OCI-LY1 (cell line): ENCODE data around the gene AHI1.

Experiments
- H2AFZ ChIP-seq: fragments of 200-600 bp; sonication (generic), shearing (Covaris generic); 2 replicates; pipeline ENCODE4 v1.6.0; 2014; ENCODE audit warnings: antibody characterized with exemption, mild to moderate bottlenecking, low read length
- H3F3A ChIP-seq: fragments of 200-600 bp; sonication (generic), shearing (Covaris generic); 2 replicates; pipeline ENCODE4 v1.6.0; 2014; ENCODE audit warnings: mild to moderate bottlenecking, antibody characterized with exemption, low read length, moderate library complexity; ENCODE audit not compliant: insufficient read depth
- H3K27ac ChIP-seq: fragments of 200-600 bp; sonication (generic); 2 replicates; pipeline ENCODE4 v1.5.1; 2014; ENCODE audit warnings: low read length, mixed run types, mild to moderate bottlenecking, low read depth; ENCODE audit not compliant: poor library complexity, severe bottlenecking
- H3K27me3 ChIP-seq: fragments of 200-600 bp; sonication (generic); 2 replicates; pipeline ENCODE4 v1.6.0; 2014; ENCODE audit warnings: antibody characterized with exemption, mild to moderate bottlenecking, low read length, moderate library complexity; ENCODE audit not compliant: insufficient read depth
- H3K36me3 ChIP-seq: fragments of 200-600 bp; sonication (generic); 2 replicates; pipeline ENCODE4 v1.6.1; 2014; ENCODE audit warnings: mild to moderate bottlenecking, antibody characterized with exemption, low read length, moderate library complexity, mixed read lengths; ENCODE audit not compliant: insufficient read depth
- H3K4me1 ChIP-seq: fragments of 200-600 bp; sonication (generic); 2 replicates; pipeline ENCODE4 v1.5.1; 2014; ENCODE audit warnings: mild to moderate bottlenecking, low read length, moderate library complexity; ENCODE audit not compliant: insufficient read depth, severe bottlenecking
- H3K4me2 ChIP-seq: fragments of 200-600 bp; sonication (generic), shearing (Covaris generic); 2 replicates; pipeline ENCODE4 v1.6.1; 2014; ENCODE audit warnings: low read length
- H3K4me3 ChIP-seq: fragments of 200-600 bp; sonication (generic); 2 replicates; pipeline ENCODE4 v1.5.1; 2014; ENCODE audit warnings: low read length, low read depth, mild to moderate bottlenecking, mixed read lengths; ENCODE audit not compliant: poor library complexity, severe bottlenecking
- H3K79me2 ChIP-seq: fragments of 200-600 bp; shearing (Covaris generic); 2 replicates; pipeline ENCODE4 v1.6.1; 2016; ENCODE audit warnings: mixed run types, low read length, mixed read lengths; ENCODE audit not compliant: insufficient read depth
- H3K9ac ChIP-seq: fragments of 200-600 bp; sonication (generic), shearing (Covaris generic); 2 replicates; pipeline ENCODE4 v1.6.1; 2014; ENCODE audit warnings: mild to moderate bottlenecking, low read length, mixed read lengths
- H3K9me2 ChIP-seq: fragments of 200-600 bp; sonication (generic), shearing (Covaris generic); 2 replicates; pipeline ENCODE4 v1.6.1; 2014; ENCODE audit warnings: low read depth, mild to moderate bottlenecking, low read length, mixed read lengths
- H3K9me3 ChIP-seq: fragments of 200-600 bp; shearing (Covaris generic); 2 replicates; pipeline ENCODE4 v1.6.1; 2014; ENCODE audit warnings: low read length, mixed read lengths
- H4K20me1 ChIP-seq: fragments of 200-600 bp; sonication (generic), shearing (Covaris generic); 2 replicates; pipeline ENCODE4 v1.6.0; 2016; ENCODE audit warnings: mild to moderate bottlenecking, low read length; ENCODE audit not compliant: insufficient read depth
- CTCF ChIP-seq: fragments of 200-600 bp; sonication (generic), shearing (Covaris generic); IDR thresholded peaks from 2 replicates; pipeline ENCODE4 v1.5.1; 2017; ENCODE audit warnings: mild to moderate bottlenecking, antibody characterized with exemption, low read length, moderate library complexity, mixed read lengths
- EZH2 ChIP-seq: fragments of 200-600 bp; sonication (generic), shearing (Covaris generic); IDR thresholded peaks from 2 replicates; pipeline ENCODE4 v1.8.0; 2017; ENCODE audit warnings: borderline replicate concordance, mixed run types, mild to moderate bottlenecking, antibody characterized with exemption, low read length, moderate library complexity, mixed read lengths

Gene AHI1

GRCh38 chr6:135324531-135324930, 173.0 kb downstream of the AHI1 start:
- Histone ChIP-seq H3K27me3 (no peaks in the 10 kb centered on the region), H3K9me3 (peaks cover 1% of the 10 kb centered on the region; the same call in 1 of the 2 replicates), H3F3A (no peaks in the 10 kb centered on the region), H3K9ac (no peak overlapping the region), H3K79me2 (no peaks in the 10 kb centered on the region), H2AFZ (no peak overlapping the region), H3K36me3 (no peaks in the 10 kb centered on the region), H3K4me1 (peaks cover 31% of the 10 kb centered on the region), H3K9me2 (no peaks in the 10 kb centered on the region), H3K27ac (no peak overlapping the region), H3K4me3 (no peak overlapping the region), H4K20me1 (no peaks in the 10 kb centered on the region), H3K4me2 (no peak overlapping the region)
- no peak for TF ChIP-seq EZH2
- no peak for TF ChIP-seq CTCF

- H3K4me3 ChIP-seq, result no peak overlapping the region
- H3K79me2 ChIP-seq, result no peaks in the 10 kb centered on the region
- H3K36me3 ChIP-seq, result no peaks in the 10 kb centered on the region
- no peaks in the 10 kb centered on the region; the same call in 1 of the 2 replicates for H3K9me3 ChIP-seq
- no peak overlapping the region for H2AFZ ChIP-seq
- H3K27me3 ChIP-seq, result no peaks in the 10 kb centered on the region
- H3K4me1 ChIP-seq, result peaks cover 31% of the 10 kb centered on the region
- no peak overlapping the region for H3K4me2 ChIP-seq
- H3K9me2 ChIP-seq, result no peaks in the 10 kb centered on the region
- TF ChIP-seq CTCF (no peak), EZH2 (no peak)
- H3F3A ChIP-seq, result no peaks in the 10 kb centered on the region
- H3K27ac ChIP-seq, result peak overlapping the region; percentile 79
- H3K9ac ChIP-seq, result no peak overlapping the region
- no peaks in the 10 kb centered on the region for H4K20me1 ChIP-seq
Measured at GRCh38 chr6:135323979-135324378, 173.6 kb downstream of the AHI1 start.

- Histone ChIP-seq H3K9me2 (no peaks in the 10 kb centered on the region), H3K4me2 (peak overlapping the region; percentile 63), H3K4me1 (peaks cover 31% of the 10 kb centered on the region), H4K20me1 (no peaks in the 10 kb centered on the region), H3K27ac (peak overlapping the region; percentile 79), H2AFZ (no peak overlapping the region), H3K79me2 (no peaks in the 10 kb centered on the region), H3K36me3 (no peaks in the 10 kb centered on the region), H3K9me3 (no peaks in the 10 kb centered on the region), H3K9ac (peak overlapping the region; percentile 49), H3F3A (no peaks in the 10 kb centered on the region), H3K4me3 (peak overlapping the region; percentile 28), H3K27me3 (no peaks in the 10 kb centered on the region)
- TF ChIP-seq EZH2 (no peak), CTCF (no peak)
Measured at GRCh38 chr6:135323202-135323668, 174.3 kb downstream of the AHI1 start.
